Measurements from ENCODE around the gene GLB1L3. TPM values are rescaled to one million over a fixed set of nuclear protein-coding genes. Genes with fewer than 3 reads are reported as not detected.
"Not testable (repeated sequence)": the region's sequence is repeated elsewhere in the genome, so short reads cannot be mapped to it uniquely, and the experiment has no call there.

The GLB1L3 gene
- polyA plus RNA-seq, 1 donor from 2014 or later, result 0.19 TPM

DNA sequence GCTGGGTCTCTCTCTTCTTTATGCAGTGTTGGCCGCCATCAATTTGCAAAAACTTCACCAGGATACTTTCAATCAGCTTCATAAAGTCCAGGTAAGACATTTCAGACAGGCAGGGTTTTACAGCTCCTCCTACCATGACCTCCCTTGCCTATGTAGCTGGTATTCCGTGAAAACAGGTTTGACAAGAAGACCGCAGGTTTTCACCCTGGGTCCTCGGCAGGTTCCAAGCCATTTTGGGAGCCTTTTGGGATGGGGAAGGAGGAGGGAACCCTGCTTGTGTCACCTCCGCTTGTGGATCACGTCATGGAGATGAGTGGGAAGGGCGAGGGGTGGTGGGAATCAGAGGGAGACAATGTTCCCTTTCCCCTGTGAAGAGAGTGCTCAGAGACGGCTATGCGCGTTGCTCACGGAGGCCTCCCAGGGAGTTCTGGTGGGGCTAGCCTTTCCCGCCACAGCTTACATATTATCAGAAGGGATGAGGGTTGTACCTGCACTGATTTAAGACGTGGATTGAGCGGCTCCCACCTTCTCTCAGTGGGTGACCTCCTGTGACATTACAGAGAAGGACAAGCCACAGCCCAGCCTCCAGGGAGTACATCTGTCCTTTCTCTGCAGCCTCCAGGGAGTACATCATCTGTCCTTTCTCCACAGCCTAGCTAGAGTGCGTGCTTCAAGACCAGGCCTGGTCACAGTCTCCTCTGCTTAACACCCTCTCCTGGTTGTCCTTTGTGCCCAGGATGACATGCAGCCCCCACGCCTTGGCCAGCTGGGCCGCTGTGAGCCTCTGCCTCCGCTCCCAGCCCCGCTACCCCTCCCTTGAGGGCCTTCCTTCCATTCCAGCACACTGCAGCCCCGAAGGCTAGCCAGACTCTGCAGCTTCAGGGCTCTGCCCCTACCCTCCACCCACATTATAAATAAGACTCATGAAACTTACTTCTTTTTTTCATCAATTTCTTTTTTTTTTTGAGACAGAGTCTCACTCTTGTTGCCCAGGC lies 17.2 kb downstream of the GLB1L3 start:
- Mint-ChIP-seq H3K27ac (no peak overlapping the region), H3K27me3 (peaks cover 11% of the 10 kb centered on the region), H3K9me3 (no peaks in the 10 kb centered on the region), H3K36me3 (peaks cover 2% of the 10 kb centered on the region), H3K4me1 (no peaks in the 10 kb centered on the region), H3K4me3 (no peak overlapping the region)

- Mint-ChIP-seq H3K36me3 (peaks cover 2% of the 10 kb centered on the region), H3K27ac (no peak overlapping the region), H3K9me3 (no peaks in the 10 kb centered on the region), H3K27me3 (peaks cover 11% of the 10 kb centered on the region), H3K4me3 (no peak overlapping the region), H3K4me1 (no peaks in the 10 kb centered on the region)
These were observed 18.5 kb downstream of the GLB1L3 start for GRCh38 chr11:134294664-134295063.

- no peak overlapping the region for H3K4me3 Mint-ChIP-seq
- H3K36me3 Mint-ChIP-seq, result peaks cover 2% of the 10 kb centered on the region
- no peak overlapping the region for H3K27ac Mint-ChIP-seq
- peaks cover 9% of the 10 kb centered on the region for H3K27me3 Mint-ChIP-seq
- H3K9me3 Mint-ChIP-seq, result peaks cover 0 to 8% (median 7%) of the 10 kb centered on the region in 3 donors
- H3K4me1 Mint-ChIP-seq, result no peaks in the 10 kb centered on the region
These were observed 36.0 kb downstream of the GLB1L3 start for GRCh38 chr11:134312223-134312622.

- H3K27me3 Mint-ChIP-seq, result peaks cover 9% of the 10 kb centered on the region
- H3K36me3 Mint-ChIP-seq, result peaks cover 2% of the 10 kb centered on the region
- H3K27ac Mint-ChIP-seq, result no peak overlapping the region
- peak overlapping the region in 1 of 4 donors; percentile 49 for H3K4me3 Mint-ChIP-seq
- H3K9me3 Mint-ChIP-seq, result peaks cover 2 to 12% (median 10%) of the 10 kb centered on the region in 3 donors
- H3K4me1 Mint-ChIP-seq, result no peaks in the 10 kb centered on the region
These were observed 36.6 kb downstream of the GLB1L3 start for GRCh38 chr11:134312807-134313206.

- peaks cover 2% of the 10 kb centered on the region for H3K36me3 Mint-ChIP-seq
- H3K27me3 Mint-ChIP-seq, result peaks cover 9% of the 10 kb centered on the region
- no peak overlapping the region for H3K4me3 Mint-ChIP-seq
- no peak overlapping the region for H3K27ac Mint-ChIP-seq
- H3K9me3 Mint-ChIP-seq, result peaks cover 4 to 15% (median 15%) of the 10 kb centered on the region in 3 donors
- H3K4me1 Mint-ChIP-seq, result no peaks in the 10 kb centered on the region
These were observed 37.2 kb downstream of the GLB1L3 start for GRCh38 chr11:134313379-134313778.

- peak overlapping the region in 1 of 3 donors; percentile 2 for H3K27ac Mint-ChIP-seq
- H3K4me3 Mint-ChIP-seq, result no peak overlapping the region
- H3K36me3 Mint-ChIP-seq, result peaks cover 2% of the 10 kb centered on the region
- peaks cover 4 to 17% (median 15%) of the 10 kb centered on the region in 3 donors for H3K9me3 Mint-ChIP-seq
- H3K4me1 Mint-ChIP-seq, result no peaks in the 10 kb centered on the region
- H3K27me3 Mint-ChIP-seq, result peaks cover 9% of the 10 kb centered on the region
These were observed 37.8 kb downstream of the GLB1L3 start for GRCh38 chr11:134313821-134314607.

DNA sequence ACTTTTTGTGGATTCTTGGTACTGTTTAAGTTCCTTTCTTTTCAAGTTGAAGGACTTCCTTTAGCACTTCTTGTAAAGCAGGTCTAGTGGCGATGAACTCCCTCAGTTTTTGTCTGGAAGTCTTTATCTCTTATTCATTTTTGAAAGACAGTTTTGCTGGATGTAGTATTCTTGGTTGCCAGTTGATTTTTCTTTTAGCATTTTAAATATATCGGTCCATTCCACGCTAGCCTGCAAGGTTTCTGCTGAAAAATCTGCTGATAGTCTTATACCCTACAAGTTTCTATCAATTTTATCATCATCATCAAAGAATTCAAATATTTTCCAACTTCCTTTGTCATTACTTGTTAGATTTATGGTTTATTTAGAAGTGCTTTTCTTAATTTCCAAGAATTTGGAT lies 40.9 kb downstream of the GLB1L3 start:
- Mint-ChIP-seq H3K4me3 (no peak overlapping the region), H3K9me3 (peaks cover 8 to 33% (median 26%) of the 10 kb centered on the region in 3 donors), H3K27ac (no peak overlapping the region), H3K36me3 (peaks cover 4% of the 10 kb centered on the region), H3K4me1 (no peaks in the 10 kb centered on the region), H3K27me3 (peaks cover 4% of the 10 kb centered on the region)

GRCh38 chr11:134321373-134321772 lies 45.2 kb downstream of the GLB1L3 start:
- peak overlapping the region in 1 of 4 donors; percentile 55 for H3K4me3 Mint-ChIP-seq
- not testable (repeated sequence) for H3K27me3 Mint-ChIP-seq, H3K36me3 Mint-ChIP-seq, H3K4me1 Mint-ChIP-seq, H3K27ac Mint-ChIP-seq
- peaks cover 11 to 37% (median 26%) of the 10 kb centered on the region in 3 donors for H3K9me3 Mint-ChIP-seq

GRCh38 chr11:134322553-134322952 lies 46.4 kb downstream of the GLB1L3 start:
- H3K27me3 Mint-ChIP-seq, result peaks cover 3% of the 10 kb centered on the region
- no peak overlapping the region for H3K27ac Mint-ChIP-seq
- no peaks in the 10 kb centered on the region for H3K4me1 Mint-ChIP-seq
- H3K36me3 Mint-ChIP-seq, result peaks cover 2% of the 10 kb centered on the region
- no peak overlapping the region for H3K4me3 Mint-ChIP-seq
- peaks cover 11 to 29% (median 18%) of the 10 kb centered on the region in 3 donors for H3K9me3 Mint-ChIP-seq

GRCh38 chr11:134328433-134328832 lies 52.3 kb downstream of the GLB1L3 start:
- no peaks in the 10 kb centered on the region for H3K36me3 Mint-ChIP-seq
- H3K27ac Mint-ChIP-seq, result no peak overlapping the region

DNA sequence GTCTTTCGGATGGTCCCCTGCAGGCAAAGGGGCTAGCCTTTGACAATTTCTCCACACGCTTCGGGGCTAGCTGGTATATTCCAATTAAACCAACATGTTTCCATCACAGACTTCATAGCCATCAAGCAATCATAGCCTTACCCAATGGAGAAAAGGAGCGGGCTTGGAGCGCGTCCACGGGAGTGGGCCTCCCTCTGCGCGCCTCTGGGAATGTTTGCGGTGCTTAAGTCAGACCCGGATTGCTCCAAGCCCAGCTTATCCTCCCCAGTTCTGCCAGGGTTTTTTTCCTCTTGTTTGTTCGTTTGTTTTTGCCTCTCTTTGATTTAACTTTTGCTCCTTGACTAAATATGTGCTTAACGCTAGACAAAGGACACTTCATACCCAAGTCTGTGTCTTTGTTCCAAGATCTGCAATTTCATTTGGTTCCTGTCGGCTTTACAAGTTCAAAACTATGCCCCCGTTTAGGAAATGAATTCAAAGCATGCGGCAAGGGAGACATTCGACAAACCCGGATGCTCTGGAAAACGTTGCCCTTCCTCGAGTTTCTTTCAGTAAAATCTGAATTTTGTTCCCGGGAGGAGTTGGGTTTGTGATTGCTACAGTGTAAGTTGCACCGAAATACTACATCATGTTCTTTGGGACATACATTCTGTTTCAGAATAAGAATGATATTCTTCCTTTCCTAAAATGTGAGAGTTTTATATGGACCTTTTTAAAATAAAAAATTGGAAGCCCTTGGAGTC lies 54.6 kb downstream of the GLB1L3 start:
- Mint-ChIP-seq H3K4me3 (peak overlapping the region; percentile 62 to 91 (median 71)), H3K4me1 (peaks cover 4 to 8% (median 6%) of the 10 kb centered on the region in 3 donors), H3K27me3 (peaks cover 30% of the 10 kb centered on the region), H3K36me3 (no peaks in the 10 kb centered on the region), H3K27ac (peak overlapping the region in 1 of 3 donors; percentile 35), H3K9me3 (peaks cover 0 to 3% (median 2%) of the 10 kb centered on the region in 3 donors)

More at GRCh38 chr11:134328433-134328832, 52.3 kb downstream of the GLB1L3 start:
- no peak overlapping the region for H3K4me3 Mint-ChIP-seq
- H3K4me1 Mint-ChIP-seq, result peaks cover 4 to 8% (median 6%) of the 10 kb centered on the region in 3 donors
- H3K27me3 Mint-ChIP-seq, result peaks cover 22% of the 10 kb centered on the region
- H3K9me3 Mint-ChIP-seq, result peaks cover 0 to 3% (median 2%) of the 10 kb centered on the region in 3 donors

GRCh38 chr11:134331354-134332188 lies 55.4 kb downstream of the GLB1L3 start, which contains the start of gene GLB1L2:
Gene GLB1L2, plus strand, starts transcription at chr11:134331988. Its CDS starts 74 bp downstream, at chr11:134332062.
- H3K27ac Mint-ChIP-seq, result peak within 1 kb of the TSS in 1 of 3 donors; percentile 35
- H3K27me3 Mint-ChIP-seq, result peaks cover 29% of the 10 kb centered on the region
- no peaks in the 10 kb centered on the region for H3K9me3 Mint-ChIP-seq
- H3K36me3 Mint-ChIP-seq, result no peaks in the 10 kb centered on the region
- peak within 1 kb of the TSS; percentile 77 to 91 (median 83) for H3K4me3 Mint-ChIP-seq
- H3K4me1 Mint-ChIP-seq, result peaks cover 4 to 8% (median 6%) of the 10 kb centered on the region in 3 donors

DNA sequence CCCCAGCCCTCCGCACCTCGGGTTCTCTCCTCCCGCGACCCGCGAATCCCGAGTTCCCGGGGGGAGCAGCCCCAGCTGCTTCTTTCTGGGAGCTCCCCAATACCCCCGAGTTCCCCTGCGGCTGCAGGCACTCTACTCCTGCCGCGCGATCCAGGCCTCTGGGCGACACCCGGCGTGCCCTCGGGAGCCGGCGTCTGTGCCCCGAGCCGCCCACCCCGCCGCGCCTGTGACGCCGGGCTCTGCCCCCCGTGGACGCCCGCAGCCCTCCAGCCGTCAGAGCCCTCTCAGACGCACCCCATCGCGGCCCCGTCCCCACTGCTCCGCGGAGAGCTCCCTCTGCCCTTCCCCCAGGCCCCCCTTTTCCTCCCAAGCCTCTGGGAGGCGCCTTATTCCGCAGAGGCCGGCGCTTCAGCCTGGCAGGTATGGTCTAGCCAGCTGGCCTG lies 56.0 kb downstream of the GLB1L3 start:
- Mint-ChIP-seq H3K9me3 (no peaks in the 10 kb centered on the region), H3K27ac (no peak overlapping the region), H3K27me3 (peaks cover 29% of the 10 kb centered on the region), H3K4me1 (peaks cover 4 to 8% (median 6%) of the 10 kb centered on the region in 3 donors), H3K36me3 (no peaks in the 10 kb centered on the region), H3K4me3 (peak overlapping the region; percentile 70 to 87 (median 83))

Data from IgD-negative memory B cell (primary cell).